HUES6 (cell line): ENCODE results near the gene MYO9A.

Experiments
- H3K27ac ChIP-seq: 2 replicates; pipeline ENCODE4 v1.7.0; 2013; ENCODE audit warnings: low read depth, mild to moderate bottlenecking, low read length, inconsistent platforms
- H3K27me3 ChIP-seq: 2 replicates; pipeline ENCODE4 v1.6.1; 2013; ENCODE audit warnings: low read length; ENCODE audit not compliant: control insufficient read depth, insufficient read depth
- H3K36me3 ChIP-seq: 2 replicates; pipeline ENCODE4 v1.6.1; 2013; ENCODE audit warnings: low read length; ENCODE audit not compliant: control insufficient read depth, insufficient read depth
- H3K4me1 ChIP-seq: 2 replicates; pipeline ENCODE4 v1.6.1; 2013; ENCODE audit warnings: low read length; ENCODE audit not compliant: control insufficient read depth, insufficient read depth
- H3K4me3 ChIP-seq: 2 replicates; pipeline ENCODE4 v1.5.1; 2013; ENCODE audit warnings: low read depth, low read length
- H3K9ac ChIP-seq: one replicate; pipeline ENCODE4 v1.6.1; 2013; ENCODE audit warnings: mild to moderate bottlenecking, low read length
- H3K9me3 ChIP-seq: 2 replicates; pipeline ENCODE4 v1.6.1; 2013; ENCODE audit warnings: low read depth, low read length; ENCODE audit not compliant: control insufficient read depth, insufficient read depth

MYO9A gene

GRCh38 chr15:71807691-71808091, 310.3 kb downstream of the MYO9A start:
- no peaks in the 10 kb centered on the region for H3K9me3 ChIP-seq
- H3K27me3 ChIP-seq: no peaks in the 10 kb centered on the region
- H3K9ac ChIP-seq: no peak overlapping the region
- peaks cover 27% of the 10 kb centered on the region for H3K4me1 ChIP-seq
- H3K27ac ChIP-seq: no peak overlapping the region
- H3K36me3 ChIP-seq: no peaks in the 10 kb centered on the region
- H3K4me3 ChIP-seq: peak overlapping the region; percentile 25

DNA sequence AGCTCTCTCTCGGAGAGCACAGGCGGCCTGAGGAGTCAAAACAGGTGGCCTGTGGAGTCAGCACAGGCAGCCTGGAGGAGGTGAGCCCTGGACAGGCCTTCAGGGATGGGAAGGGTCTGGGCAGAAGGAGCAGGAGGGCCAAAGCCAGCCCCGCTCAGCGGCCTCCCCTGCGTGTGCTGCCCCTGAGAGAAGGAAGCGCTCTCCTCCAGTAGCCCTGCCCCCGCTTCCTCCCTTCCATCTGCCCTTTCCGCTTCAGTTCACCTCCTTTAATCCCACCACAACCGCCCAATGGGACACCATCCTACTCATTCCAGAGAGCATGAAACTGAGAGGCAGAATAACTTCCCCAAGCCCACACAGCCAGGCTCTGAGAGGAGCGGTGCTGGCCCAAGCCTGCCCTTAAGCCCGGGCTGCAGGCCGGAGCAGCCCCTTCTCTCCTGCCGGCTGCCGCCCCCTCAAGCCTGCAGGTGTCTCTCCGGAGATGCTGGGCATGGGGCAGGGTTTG, 310.8 kb downstream of the MYO9A start:
- no peaks in the 10 kb centered on the region for H3K27me3 ChIP-seq
- H3K9ac ChIP-seq: peak overlapping the region; percentile 42
- no peaks in the 10 kb centered on the region for H3K9me3 ChIP-seq
- peaks cover 27% of the 10 kb centered on the region for H3K4me1 ChIP-seq
- H3K4me3 ChIP-seq: peak overlapping the region; percentile 25
- no peak overlapping the region for H3K27ac ChIP-seq
- no peaks in the 10 kb centered on the region for H3K36me3 ChIP-seq

DNA sequence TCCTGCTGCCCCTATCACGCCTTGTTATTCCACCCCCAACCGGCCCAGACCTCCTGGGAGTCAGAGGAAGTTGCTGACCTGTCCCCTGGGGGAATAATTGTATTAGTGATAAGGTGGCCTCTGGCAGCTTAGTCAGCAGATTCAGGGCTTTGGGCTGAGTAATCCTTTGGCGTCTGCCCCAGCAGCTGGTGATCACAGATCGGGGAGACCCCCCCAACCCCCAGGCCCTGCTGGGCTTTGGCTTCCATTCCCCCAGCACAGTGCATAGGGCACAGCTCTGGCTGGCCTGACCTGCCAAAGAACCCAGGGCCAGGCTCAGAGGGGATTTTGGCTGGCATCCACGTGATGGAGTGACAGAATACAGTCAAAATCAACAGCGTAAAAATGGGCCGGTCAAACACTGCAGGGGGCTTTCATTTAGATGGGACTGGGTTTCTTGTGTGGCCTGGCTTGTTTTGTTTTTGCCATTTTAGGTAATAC, 311.5 kb downstream of the MYO9A start:
- peak overlapping the region; percentile 42 for H3K9ac ChIP-seq
- H3K27ac ChIP-seq: no peak overlapping the region
- peaks cover 27% of the 10 kb centered on the region for H3K4me1 ChIP-seq
- peak overlapping the region; percentile 25; the same call in 1 of the 2 replicates for H3K4me3 ChIP-seq
- H3K9me3 ChIP-seq: no peaks in the 10 kb centered on the region
- H3K36me3 ChIP-seq: no peaks in the 10 kb centered on the region
- H3K27me3 ChIP-seq: no peaks in the 10 kb centered on the region

- Histone ChIP-seq H3K9me3 (no peaks in the 10 kb centered on the region), H3K9ac (no peak overlapping the region), H3K4me3 (no peak overlapping the region), H3K4me1 (peaks cover 30% of the 10 kb centered on the region), H3K36me3 (no peaks in the 10 kb centered on the region), H3K27me3 (no peaks in the 10 kb centered on the region), H3K27ac (no peak overlapping the region)
Observed at GRCh38 chr15:71804695-71805470, 313.1 kb downstream of the MYO9A start.

DNA sequence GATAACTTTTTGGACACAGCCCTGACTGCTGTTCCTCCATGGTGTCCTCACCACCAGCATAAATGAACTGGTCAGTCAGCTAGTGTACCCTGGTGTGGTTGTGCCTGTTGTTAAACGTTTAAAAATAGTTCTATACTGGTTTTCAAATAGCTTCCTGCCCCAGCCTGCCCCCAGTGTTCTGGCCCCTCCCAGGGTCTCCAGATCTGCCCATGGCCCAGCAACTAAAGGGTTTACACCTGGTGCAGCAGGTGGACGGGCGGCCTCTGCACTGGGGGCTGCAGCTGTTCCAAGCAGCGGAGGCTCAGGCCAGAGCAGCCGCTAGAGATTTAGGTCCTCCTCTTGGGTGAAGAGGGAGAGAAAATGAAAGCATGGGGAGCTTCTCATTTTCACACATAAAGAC, 313.7 kb downstream of the MYO9A start:
- Histone ChIP-seq H3K9me3 (no peaks in the 10 kb centered on the region), H3K36me3 (no peaks in the 10 kb centered on the region), H3K9ac (no peak overlapping the region), H3K27me3 (no peaks in the 10 kb centered on the region), H3K27ac (no peak overlapping the region), H3K4me3 (no peak overlapping the region), H3K4me1 (peaks cover 30% of the 10 kb centered on the region)

DNA sequence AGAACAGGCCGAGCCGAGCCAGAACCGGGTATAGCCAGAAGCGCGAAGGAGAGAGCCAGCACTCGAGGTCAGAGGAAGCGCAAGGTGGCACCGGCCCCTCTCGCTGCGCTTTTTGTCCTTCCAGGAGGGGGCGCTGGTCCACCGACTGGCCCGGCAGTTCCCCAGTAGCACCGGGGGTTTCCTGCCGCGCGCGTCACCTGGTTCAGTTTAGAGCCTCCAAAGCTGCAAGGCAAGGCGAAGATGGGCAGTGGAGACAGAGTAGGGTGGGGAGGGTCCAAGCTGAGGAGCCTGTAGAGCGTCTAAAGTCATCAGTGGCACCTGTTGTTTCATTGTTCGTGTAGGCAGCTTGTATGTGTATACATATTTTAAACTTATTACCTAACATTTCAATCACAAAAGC, 315.2 kb downstream of the MYO9A start:
- peaks cover 3% of the 10 kb centered on the region; the same call in 1 of the 2 replicates for H3K9me3 ChIP-seq
- peaks cover 20% of the 10 kb centered on the region for H3K4me1 ChIP-seq
- H3K27ac ChIP-seq: no peak overlapping the region
- no peaks in the 10 kb centered on the region for H3K36me3 ChIP-seq
- H3K4me3 ChIP-seq: no peak overlapping the region
- no peak overlapping the region for H3K9ac ChIP-seq
- no peaks in the 10 kb centered on the region for H3K27me3 ChIP-seq

DNA sequence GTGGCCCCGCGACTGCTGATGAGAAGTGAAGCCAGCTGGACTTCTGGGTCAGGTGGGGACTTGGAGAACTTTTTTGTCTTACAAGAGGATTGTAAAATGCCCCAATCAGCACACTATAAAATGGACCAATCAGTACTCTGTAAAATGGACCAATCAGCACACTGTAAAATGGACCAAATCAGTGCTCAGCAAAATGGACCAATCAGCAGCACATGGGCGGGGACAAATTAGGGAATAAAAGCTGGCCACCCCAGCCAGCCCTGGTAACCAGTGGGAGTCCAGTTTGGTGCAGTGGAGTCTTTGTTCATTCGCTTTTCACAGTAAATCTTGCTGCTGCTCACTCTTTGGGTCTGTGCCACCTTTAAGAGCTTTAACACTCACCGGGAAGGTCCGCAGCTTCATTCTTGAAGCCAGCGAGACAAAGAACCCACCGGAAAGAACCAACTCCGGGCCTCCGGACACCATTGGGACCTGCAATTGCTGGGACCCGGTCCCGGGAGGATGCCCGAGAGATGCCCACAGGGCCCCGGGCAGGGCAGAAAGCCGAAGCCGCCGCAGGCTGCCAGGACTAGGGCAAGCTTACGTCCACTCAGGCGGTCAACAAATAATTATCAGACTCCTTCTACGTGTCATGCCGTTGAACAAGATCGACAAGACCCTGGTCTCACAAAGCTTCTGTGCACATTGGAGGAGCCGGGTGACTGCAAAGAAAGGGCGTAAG, 315.9 kb downstream of the MYO9A start:
- Histone ChIP-seq H3K27me3 (no peaks in the 10 kb centered on the region), H3K9ac (no peak overlapping the region), H3K36me3 (no peaks in the 10 kb centered on the region), H3K4me1 (peaks cover 13% of the 10 kb centered on the region), H3K9me3 (peaks cover 3% of the 10 kb centered on the region; the same call in 1 of the 2 replicates), H3K4me3 (no peak overlapping the region), H3K27ac (no peak overlapping the region)

GRCh38 chr15:71800835-71801745, 316.9 kb downstream of the MYO9A start:
- Histone ChIP-seq H3K27ac (no peak overlapping the region), H3K27me3 (no peaks in the 10 kb centered on the region), H3K9me3 (peaks cover 3% of the 10 kb centered on the region; the same call in 1 of the 2 replicates), H3K9ac (no peak overlapping the region), H3K36me3 (no peaks in the 10 kb centered on the region), H3K4me3 (no peak overlapping the region), H3K4me1 (peaks cover 3% of the 10 kb centered on the region; the same call in 1 of the 2 replicates)

DNA sequence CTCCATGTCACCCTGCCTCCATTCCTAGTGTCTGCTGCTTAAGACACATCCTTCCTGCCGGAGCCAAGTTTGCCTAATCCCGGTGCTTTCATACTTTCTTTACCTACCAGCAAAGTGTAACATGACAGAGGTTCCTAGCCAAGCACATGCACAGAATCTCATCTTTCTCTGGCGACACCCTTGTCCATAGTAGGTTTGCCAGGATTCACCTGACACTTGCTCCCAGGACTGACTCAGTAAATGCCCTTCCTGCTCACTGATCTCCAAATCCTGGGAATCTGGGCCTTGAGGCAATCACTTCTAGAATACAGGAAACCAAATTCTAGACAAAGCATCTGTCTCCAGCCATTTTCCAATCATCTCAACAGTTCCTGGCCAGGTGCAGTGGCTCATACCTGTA, 317.8 kb downstream of the MYO9A start:
- no peak overlapping the region for H3K27ac ChIP-seq
- no peaks in the 10 kb centered on the region for H3K27me3 ChIP-seq
- no peak overlapping the region for H3K9ac ChIP-seq
- H3K9me3 ChIP-seq: peaks cover 3% of the 10 kb centered on the region; the same call in 1 of the 2 replicates
- no peaks in the 10 kb centered on the region for H3K36me3 ChIP-seq
- peaks cover 3% of the 10 kb centered on the region; the same call in 1 of the 2 replicates for H3K4me1 ChIP-seq
- H3K4me3 ChIP-seq: no peak overlapping the region

DNA sequence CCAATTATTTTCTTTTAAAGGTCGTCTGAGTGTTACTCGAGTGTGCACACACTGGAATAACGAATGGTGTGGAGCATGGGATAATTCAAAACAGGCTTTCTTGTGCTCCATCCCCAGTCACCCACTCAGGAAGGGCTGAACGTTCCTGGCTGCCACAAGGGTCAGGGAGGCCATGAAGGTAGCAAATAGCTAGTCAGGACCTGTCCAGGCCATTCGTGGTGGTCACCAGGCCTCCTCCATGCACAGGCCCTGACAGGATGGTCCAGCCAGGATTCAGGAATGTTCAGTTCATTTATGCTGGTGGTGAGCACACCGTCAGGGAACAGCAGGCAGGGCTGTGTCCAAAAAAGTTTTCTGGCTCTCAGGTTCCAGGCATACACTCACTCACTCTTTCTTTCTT, 319.3 kb downstream of the MYO9A start:
- Histone ChIP-seq H3K27me3 (no peaks in the 10 kb centered on the region), H3K4me3 (no peak overlapping the region), H3K4me1 (peaks cover 3% of the 10 kb centered on the region; the same call in 1 of the 2 replicates), H3K27ac (no peak overlapping the region), H3K36me3 (no peaks in the 10 kb centered on the region), H3K9me3 (peaks cover 3% of the 10 kb centered on the region; the same call in 1 of the 2 replicates), H3K9ac (no peak overlapping the region)
